HG02938 (cell line): Measurements from ENCODE around the gene MAGOHB.

Source experiments
- ATAC-seq: cut with Tn5 transposase; IDR thresholded peaks from one replicate; pipeline ENCODE4 v1.9.1; 2021; ENCODE audit warnings: mild to moderate bottlenecking, moderate library complexity; ENCODE audit not compliant: unreplicated experiment

Gene MAGOHB

DNA sequence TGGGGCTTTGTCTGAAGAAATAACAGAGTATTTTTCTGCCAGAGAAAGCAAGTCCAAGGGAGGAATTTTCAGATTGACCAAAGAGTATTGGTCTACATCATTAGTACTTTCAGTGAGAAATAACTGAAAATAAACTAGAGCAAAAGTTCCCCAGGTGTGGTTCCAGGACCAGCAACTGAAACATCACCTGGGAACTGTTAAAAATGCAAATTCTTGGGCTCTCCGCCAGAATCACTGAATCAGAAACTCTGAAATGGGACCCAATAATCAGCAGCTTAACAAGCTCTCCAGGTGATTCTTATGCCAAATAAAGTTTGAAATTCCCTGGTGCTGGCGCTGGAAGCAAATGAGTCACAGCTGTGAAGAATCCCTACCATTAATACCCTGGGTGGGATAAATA lies 55.6 kb downstream of the MAGOHB start:
- ATAC-seq, result peak; percentile 67

- ATAC-seq, result peak; percentile 14
Observed at GRCh38 chr12:10557329-10557728, 56.1 kb downstream of the MAGOHB start.

- no peak for ATAC-seq
Observed at GRCh38 chr12:10554756-10555481, 58.5 kb downstream of the MAGOHB start.

- ATAC-seq, result no peak
Observed at GRCh38 chr12:10554228-10554755, 59.1 kb downstream of the MAGOHB start.
